Lung microvascular endothelial cell (primary cell): ENCODE measurements around the gene RAI14. TPM values are rescaled to one million over a fixed set of nuclear protein-coding genes. Genes with fewer than 3 reads are reported as not detected.

Experiments
- DNase-seq, 2 donors: peaks; one replicate each; pipeline versions ENCODE4 v3.0.0 to v3.0.0-alpha.2; 2010; ENCODE audit warnings: low read depth in 2 of 2
- total RNA-seq: library from RNA; depleted of rRNA; stranded (reverse); fragments of >200 nt; gene quantifications from 2 replicates; pipeline ENCODE4 v1.2.1, GENCODE V29; 2014

The RAI14 gene
- total RNA-seq, 1 donor from 2014 or later = 187 TPM

DNA sequence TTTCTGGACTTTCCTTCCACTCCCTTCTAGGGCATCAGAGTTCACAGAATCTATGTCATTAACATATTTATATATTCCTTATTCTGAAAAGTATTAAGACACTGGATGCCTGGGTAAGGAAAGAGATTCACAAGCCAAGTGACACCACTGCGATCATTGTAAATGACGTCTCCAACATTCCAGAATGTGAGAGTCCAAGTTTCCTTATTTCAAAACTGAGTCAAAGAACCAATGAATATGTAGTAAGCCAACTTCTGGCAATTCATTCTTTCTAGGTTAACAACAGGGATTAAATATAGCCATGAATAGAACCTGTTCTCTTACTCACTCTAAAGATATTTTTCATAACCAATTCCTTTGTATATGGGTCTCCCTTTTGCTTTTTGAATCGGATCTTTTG, 18.1 kb downstream of the RAI14 start:
- peak in 1 of 2 donors; percentile 82 for DNase-seq

DNA sequence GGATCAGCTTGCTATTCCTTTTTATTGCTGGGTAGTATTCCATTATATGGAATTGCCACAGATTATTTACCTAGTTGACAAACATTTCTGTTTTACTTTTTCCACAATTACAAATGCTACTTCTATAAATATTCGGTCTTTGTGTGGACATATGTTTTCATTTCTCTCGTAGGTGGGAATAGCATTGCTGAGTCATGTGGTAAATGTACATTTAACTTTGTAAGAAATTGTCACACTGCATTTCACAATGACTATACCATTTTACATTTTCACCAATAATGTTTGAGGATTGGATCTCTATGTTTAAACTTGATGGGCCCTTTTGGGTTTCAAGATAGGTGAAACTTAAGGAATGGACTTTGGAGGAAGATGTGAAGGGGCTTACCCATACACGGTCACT, 19.7 kb downstream of the RAI14 start:
- DNase-seq = no peak

DNA sequence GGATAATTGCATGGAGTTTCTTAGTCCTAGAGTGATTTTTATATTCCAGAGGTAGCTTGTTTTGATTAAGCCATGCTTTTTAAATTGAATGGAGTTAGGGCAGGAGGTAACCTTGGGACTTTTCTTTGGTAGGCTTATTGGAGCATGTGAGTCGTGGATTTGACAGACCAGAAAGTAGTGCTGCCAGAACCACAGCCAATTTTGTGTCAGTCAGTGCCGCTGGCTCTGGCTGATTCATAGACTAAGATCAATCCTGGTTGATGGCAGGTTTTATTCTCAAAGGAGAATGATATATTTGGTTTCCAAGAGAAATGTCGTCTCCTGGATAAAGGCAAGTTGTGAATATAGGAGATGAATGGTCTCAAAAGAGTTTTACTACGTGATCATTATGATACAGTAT, 20.3 kb downstream of the RAI14 start:
- peak; percentile 50 to 59 for DNase-seq

DNA sequence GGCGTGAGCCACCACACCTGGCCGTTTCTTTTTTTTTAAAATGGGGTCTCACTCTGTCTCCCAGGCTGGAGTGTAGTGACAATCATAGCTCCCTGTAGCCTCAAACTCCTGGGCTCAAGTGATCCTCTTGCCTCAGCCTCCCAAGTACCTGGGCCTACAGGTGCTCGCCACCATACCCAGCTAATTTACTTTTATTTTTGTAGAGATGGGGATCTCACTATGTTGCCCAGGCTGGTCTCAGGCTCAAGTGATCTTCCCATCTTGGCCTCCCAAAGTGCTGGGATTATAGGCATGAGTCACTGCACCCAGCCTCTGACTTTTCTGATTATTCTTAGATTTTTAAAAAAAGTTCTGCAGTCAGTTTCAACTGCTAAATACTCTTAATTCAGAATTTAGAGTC, 21.3 kb downstream of the RAI14 start:
- DNase-seq = no peak

DNA sequence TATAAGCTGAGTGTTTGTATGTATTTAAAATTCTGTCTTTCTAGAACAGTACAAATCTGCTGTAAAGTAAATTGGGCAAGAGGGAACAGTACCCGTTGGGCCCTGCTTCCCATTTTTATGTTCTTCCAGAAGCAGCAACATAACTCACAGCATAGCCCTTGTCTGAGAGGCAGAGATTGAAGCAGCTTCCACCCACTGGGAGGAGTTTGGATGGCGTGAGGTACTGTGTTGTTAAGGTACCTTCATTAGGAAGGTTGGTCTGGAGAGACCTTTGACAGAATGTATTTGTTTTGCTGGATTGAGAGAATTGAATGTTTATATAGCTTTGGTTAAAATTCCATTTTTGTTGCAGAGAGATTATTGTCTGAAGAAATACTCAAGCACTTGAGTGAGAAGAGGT, 24.8 kb downstream of the RAI14 start:
- no peak for DNase-seq

DNA sequence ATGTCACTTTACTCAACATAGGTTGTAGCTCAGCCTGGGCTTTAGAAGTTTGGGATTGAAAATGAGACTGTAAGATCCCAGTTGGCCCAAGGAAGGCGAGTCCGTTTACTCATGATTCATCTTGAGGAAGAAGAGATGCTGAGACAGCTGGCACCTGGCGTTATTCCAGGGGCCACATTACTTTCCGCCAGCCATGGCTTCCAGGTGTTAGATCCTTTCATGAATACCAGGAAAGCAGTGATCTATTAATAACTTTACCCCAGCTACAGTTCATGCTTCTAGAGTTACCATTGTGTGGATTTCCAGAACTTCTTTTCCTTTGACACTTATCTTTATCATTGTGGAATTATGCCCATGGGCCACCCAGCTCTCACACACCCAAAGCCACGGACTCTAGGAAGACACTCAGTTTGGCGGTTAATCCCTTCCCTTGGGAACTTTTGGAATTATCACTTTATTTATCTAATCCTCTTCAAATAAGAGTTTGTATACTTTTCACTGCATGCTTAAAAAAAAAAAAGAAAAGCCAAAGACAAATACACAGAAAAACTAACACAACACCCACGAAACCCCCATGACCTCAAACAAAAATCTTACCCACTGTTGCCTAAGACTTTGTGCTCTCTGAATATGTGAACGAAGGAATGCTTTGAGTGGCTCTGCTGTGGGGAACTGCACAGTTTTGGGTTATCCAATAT, 26.9 kb downstream of the RAI14 start:
- peak; percentile 48 to 91 for DNase-seq

DNA sequence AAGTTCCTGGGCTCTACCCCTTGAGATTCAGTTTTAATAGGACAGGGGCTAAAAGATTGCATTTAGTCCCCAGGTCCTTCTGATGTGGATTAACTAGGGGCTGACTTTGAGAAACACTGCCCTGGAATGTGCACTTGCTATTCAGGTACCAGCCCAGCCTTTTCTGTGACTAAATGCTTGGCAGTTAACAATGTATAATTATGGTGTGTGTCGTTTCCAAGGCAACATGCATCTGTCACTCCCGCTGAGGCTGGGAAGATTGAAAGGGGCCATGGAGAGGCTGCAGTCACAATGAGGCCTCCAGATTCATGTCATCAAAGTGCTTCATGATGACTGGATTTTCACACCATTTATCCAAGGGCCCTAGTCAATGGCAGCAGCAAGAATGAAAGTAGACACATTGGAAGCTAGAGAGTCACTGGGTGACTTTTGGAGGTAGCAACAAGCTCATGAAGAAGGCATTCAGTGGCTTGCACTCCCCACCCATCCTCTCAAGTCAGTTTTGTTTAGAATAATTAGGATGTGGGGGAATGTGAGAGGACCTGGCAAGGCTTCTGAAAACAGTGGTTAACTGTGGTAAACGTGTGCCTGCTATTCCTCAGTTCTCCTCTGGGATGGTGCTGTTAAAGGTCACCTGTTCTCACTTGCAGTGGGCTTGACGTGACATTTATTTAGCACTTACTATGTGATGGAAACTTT, 28.3 kb downstream of the RAI14 start:
- peak; percentile 87 to 88 for DNase-seq

DNA sequence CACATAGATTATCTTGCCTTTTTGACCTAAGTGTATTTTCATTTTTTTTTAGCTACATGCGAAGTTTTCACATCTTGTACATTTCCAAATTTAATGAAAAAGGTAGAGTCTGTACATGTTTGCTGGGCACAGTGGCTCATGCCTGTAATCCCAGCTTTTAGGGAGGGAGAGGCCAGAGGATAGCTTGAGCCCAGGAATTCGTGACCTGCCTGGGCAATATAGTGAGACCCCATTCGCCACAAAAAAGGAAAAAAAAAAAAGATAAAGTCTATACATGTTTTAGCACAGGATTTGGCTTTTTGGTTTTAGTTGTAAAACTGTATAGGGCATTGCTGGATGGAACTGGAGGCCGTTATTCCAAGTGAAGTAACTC, 28.8 kb downstream of the RAI14 start:
- no peak for DNase-seq

DNA sequence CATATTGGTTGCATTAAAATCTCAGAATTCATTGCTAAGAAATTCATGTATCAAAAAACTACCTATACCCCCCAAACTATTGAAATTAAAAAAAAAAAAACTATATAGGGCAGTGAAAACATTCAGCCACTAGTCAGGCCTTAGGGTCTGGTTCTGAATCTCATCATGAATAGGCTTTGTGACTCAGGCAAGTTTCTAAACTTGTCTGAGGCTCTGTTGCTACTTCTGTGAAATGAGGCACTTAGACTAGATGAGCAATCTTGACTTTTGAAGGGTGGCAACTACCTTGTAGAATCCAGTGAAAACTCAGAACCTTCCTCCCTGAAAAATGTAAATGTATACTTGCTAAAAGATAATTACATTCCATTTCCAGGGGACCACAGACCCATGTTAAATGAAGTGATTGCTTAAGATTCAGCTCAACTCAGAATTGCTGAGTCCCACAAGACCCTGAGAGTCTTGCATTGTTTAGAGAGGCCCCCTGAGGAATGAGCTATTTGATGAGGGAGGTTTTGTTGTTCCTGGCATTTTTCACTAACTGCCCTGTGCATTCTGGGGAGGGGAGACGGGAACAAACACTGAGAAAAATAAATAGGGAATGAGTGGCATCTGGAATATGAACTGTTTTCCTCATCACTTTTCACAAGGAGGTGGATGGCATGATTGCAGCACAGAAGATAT, 29.5 kb downstream of the RAI14 start:
- DNase-seq = peak in 1 of 2 donors; percentile 45

DNA sequence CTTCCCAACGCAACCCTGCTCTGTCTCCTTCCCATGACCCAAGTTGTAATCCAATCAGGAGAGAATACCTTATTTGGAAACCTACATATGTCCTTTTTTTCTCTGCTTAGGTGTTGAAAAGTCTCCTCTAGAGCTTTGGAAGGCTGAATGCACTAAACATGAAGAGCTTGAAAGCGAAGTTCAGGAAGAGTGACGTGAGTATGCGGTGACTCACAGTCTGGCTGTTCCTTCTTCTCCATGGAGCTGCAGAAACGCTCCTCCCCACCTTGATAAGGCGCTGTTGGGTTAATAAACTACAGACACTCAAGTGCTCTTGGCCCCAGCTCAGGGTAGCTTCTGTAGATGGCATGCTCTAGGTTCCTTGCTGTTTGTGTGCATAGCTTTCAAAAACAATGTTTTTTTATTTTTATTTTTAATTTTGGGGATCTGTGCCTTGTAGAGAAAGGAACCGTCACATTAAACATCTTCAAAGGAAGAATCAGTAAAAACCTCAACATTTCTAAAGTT, 30.7 kb downstream of the RAI14 start:
- DNase-seq = peak; percentile 76 to 98

DNA sequence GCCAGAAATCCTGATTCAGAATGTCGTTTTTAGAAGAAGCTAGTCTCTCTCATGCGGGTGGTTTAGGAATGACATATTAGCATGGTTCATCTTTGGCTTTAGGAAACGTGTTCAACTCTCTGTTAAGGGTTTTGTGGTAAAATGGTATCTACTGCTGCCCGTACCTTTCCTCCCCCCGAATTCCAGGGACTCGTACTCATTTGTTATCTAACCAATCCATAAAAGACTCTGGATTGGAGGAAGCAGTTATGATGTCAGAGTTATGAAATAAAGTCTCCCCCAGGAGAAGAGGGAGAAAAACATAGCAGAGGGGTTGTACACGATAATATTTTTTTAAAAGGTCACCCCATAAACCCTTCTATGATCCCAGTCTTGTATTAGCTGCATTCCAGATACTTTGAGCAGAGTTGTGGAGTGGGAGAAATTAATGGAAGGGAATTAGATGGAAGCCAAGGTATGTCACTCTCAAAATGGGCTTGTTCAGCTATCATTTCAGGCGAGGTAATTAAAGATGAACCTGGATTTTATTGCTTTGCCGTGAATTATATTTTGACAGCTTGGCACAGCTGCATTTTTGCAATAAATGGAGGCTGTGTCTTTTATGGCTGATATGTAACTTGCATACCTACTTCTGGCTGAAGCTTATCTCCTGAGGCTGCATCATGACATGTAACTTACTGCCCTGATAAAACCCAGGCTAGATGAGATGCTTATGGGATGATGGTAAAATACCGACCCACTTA, 31.3 kb downstream of the RAI14 start:
- DNase-seq = no peak

DNA sequence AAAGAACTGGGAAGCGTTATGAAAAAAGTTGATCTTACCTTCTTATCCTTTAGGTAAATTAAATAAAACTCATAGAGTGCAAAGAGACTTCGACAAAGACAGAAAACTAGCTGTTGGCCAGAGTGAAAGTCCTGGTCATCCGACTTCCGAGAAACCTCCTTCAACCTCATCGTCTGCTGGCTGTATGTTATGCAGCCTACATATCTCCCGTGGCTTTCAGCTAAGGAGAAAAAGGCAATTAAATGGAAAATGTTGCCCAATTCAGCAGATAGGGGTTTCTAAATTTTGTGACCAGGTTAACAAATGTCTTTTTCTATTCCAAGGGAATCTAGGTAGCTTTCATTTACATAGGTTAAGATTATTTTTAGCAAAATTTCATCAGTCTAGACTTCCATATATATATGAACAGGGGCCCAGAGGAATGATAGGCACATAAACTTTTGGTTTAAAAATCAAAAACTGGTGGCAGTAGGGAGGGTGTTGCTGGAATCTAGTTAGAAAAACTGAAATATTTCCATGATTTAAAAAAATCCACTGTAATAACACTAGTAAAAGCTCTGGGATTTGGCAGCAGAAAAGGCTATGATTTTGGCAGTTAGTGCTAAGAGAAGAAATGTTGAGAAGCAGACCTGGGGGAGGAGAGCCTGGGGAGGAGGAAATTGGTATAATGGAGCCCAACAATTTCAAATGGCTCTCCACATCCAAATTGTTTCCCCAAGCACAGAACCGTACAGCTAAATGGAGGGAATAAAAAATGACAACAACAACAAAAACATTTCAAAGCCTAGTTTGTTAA, 32.1 kb downstream of the RAI14 start:
- DNase-seq = no peak

DNA sequence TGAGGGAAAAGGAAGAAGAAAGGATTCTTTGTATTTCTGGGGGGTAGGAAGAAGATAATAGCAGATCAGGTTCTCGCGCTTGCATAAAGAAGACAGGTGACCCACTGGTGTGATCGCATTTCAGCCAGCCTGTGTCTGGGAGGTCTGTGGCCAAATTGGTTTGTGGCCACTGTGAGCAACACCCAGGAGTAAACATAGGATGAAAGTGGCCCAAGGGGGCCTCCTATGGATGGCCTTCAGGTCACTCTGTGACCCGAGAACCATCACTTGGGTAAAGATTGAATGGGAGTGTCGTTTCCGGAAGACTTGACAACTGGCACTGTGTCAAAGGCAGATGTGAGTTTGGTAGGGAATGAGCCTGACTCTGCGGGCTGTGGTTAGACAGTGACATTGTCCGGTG, 34.2 kb downstream of the RAI14 start:
- no peak for DNase-seq

DNA sequence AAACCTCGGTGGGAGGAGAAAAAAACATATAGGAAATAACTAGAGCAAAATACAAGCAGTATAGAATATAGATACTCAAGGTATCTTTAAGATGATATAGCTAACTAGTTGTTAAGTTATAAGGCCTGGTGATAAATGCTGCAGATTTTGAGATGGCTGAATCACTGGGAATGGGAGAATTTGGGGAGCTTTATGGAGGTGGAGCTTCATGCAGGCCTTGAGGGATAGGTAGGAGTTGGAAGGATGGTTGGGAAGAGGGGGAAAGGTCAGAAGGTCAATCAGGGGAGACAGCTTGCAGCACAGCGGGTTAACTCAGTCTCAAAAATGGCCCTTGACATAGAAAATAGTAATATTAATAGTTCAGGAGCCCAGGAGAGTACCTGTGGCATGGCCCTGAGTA, 34.8 kb downstream of the RAI14 start:
- no peak for DNase-seq

DNA sequence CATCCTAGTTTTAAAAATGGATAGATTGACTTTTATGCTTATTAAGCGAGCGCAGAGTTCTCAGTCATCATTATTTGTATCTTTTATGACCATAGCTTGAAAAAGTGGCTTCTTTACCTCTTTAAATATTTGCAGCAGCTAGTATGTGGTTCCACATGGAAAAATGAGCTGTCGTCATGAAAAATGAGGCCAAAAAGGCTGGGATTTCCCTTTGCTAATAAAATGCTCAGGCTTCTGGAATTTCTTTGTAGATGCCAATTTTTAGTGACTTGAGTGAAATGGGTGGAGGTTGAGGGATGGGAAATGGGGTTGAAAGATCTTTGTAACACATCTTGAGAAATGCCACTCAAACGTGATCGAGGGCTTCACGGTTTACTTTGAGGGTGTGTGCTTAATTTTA, 35.2 kb downstream of the RAI14 start:
- DNase-seq = peak; percentile 62 to 76

DNA sequence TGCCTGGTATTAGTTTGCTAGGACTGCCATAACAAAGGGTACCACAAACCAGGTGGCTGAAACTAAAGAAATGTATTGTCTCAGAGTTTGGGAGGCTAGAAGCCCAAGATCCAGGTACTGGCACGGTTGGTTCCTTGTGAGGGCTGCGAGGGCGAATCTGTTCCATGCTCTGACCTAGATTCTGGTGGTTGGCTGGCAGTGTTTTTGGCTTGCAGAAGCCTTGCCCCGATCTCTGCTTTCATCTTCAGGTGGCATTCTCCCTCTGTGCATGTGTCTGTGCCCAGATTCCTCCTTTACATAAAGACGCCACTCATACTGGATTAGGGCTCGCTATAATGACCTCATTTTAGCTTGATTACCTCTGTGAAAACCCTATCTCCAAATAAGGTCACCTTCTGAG, 36.7 kb downstream of the RAI14 start:
- DNase-seq = no peak

DNA sequence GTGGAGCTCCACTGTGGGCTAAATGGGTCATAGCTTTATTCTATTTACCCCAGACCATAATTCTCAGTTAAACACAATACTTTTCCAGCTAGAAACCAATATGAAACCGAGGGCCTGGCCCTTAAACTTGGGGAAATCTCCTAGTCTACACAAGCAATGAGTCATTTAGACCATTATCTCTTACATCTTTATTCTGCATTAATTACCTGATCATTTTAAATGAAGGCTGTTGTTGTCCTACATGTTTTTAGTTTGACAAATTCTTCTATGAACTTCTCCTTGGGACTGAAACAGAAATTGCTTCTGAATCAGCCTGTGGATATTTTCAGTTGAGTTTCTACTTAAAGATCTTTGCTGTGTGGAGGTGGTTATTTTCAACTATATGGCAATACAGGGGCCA, 37.9 kb downstream of the RAI14 start:
- no peak for DNase-seq

DNA sequence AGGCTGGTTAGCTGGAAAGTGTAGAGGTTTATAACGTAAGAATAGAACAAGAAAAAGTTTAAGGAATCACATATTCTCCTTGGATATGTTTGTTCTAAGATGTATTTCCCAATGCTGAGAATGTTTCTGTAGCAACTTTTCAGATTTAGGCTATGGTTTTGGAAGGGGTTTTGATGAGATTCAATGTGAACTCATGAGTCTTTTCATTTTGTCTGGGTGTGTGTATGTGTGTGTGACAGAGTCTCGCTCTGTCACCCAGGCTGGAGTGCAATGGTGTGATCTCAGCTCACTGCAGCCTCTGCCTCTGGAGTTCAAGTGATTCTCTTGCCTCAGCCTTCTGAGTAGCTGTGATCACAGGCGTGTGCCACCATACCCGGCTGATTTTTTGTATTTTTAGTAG, 38.6 kb downstream of the RAI14 start:
- DNase-seq = no peak

DNA sequence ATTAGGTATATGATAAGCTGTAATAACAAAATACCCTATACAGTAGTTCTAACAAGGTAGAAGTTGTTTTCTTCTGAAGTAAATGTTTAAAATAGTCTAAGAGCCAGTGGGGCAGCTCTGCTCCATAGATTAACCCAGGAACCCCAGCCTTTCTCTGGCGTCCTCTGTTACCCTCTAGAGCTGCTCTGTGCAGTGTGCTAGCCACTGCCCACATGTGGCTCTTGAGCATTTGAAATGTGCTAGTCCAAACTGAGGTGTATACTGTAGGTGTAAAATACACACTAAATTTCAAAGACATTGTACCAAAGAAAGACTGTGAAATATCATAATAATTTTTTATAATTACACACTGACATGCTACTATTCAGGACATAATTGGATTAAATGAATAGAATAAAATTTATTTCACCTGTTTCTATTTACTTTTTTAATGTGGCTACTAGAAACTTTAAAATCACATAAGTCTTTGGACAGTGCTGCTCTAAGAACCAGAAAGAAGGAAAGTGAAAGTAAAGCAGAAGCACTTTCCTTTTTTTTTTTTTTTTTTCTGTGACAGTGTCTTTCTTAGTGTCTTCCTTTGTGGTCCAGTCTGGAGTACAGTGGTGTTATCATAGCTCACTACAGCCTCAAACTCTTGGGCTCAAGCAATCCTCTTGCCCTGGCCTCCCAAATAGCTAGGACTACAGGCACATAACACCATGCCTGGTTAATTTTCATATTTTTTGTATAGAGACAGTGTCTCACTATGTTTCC, 39.3 kb downstream of the RAI14 start:
- no peak for DNase-seq
